Testis (tissue), 3 donors: ENCODE data around the gene MAP2. TPM values are rescaled to one million over a fixed set of nuclear protein-coding genes. Genes with fewer than 3 reads are reported as not detected.
"Not testable (repeated sequence)": the region's sequence is repeated elsewhere in the genome, so short reads cannot be mapped to it uniquely, and the experiment has no call there.

Experiments used
- DNase-seq: peaks from one replicate; pipeline ENCODE4 v3.0.0-alpha.2; 2019
- H3K27ac ChIP-seq, 2 donors: fragments of 200-600 bp; sonication (generic); one replicate each; pipeline ENCODE4 v1.5.1; 2019
- H3K27me3 ChIP-seq: fragments of 200-600 bp; sonication (generic); one replicate; pipeline ENCODE4 v1.5.1; 2019
- H3K36me3 ChIP-seq: fragments of 200-600 bp; sonication (generic); one replicate; pipeline ENCODE4 v1.5.1; 2017; ENCODE audit warnings: low read depth; ENCODE audit errors: missing control alignments
- H3K4me1 ChIP-seq: fragments of 200-600 bp; sonication (generic); one replicate; pipeline ENCODE4 v1.5.1; 2019
- H3K4me3 ChIP-seq, 2 donors: fragments of 200-600 bp; sonication (generic); one replicate each; pipeline ENCODE4 v1.5.1; 2017 to 2019
- H3K9me3 ChIP-seq: fragments of 200-600 bp; sonication (generic); one replicate; pipeline ENCODE4 v1.5.1; 2017
- POLR2A ChIP-seq: fragments of 450-650 bp; IDR thresholded peaks from one replicate; pipeline ENCODE4 v1.6.1; 2017; ENCODE audit warnings: antibody characterized with exemption, mild to moderate bottlenecking, moderate library complexity
- WGBS, 2 donors: methylation state at CpG; one replicate each; pipeline ENCODE4 v1.1.5; 2018; 5-methylcytosine and 5-hydroxymethylcytosine counted together
- intact Hi-C: fragments of 100-400 bp; cut with DNase I; formaldehyde crosslinking; loops from one replicate; pipeline ENCODE4 v1.15.1; 2023; ENCODE audit warnings: low total_unique reads
- polyA plus RNA-seq: library from polyadenylated mRNA; stranded (reverse); fragments of 350-450 nt; fragmentation: Illumina TruSeq; extraction: RNeasy Lipid Tissue Mini Kit (QIAGEN cat#74804); gene quantifications from one replicate; pipeline ENCODE4 v1.2.3, GENCODE V29; 2014; ENCODE audit warnings: low read depth, low replicate concordance; ENCODE audit not compliant: insufficient read depth
- total RNA-seq, 2 donors: library from RNA; depleted of rRNA; stranded (reverse); fragments of >200 nt; gene quantifications; one replicate each; pipeline ENCODE4 v1.2.3, GENCODE V29; 2016
- TF ChIP-seq, protein P1 (sequence below), 3 experiments: fragments of 450-650 bp in 2 of 3; fragments of 200-600 bp in 1 of 3; sonication (generic) in 1 of 3; IDR thresholded peaks; one replicate each; pipeline ENCODE4 v1.5.1; 2016 to 2019; ENCODE audit warnings: antibody characterized with exemption in 3 of 3, mild to moderate bottlenecking in 2 of 3, moderate library complexity in 1 of 3

MAP2 gene
- total and polyA plus RNA-seq, 3 donors from 2014 or later, result 15.6 to 30.9 (median 20.9) TPM

DNA sequence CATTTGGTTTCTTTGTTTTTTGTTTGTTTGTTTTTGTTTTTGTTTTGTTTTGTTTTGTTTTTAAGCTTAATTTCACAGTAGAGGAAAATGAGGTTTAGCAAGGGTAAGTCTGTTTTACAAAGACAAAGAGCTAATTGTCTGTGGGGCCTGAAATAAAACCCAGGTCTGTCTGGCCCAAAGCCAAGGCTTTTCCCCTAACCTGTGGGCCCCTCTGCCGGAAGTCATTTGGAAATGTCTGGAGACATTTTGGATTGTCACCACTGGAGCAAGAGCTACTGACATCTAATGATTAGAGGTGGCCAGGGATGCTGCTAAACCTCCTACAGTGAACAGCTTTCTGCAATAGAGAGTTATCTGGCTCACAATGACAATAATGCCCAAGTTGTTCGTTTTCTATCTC is 167.2 kb downstream of the MAP2 start:
- no peak for DNase-seq
- Histone ChIP-seq H3K9me3 (no peaks in the 10 kb centered on the region), H3K27ac (no peak overlapping the region), H3K4me1 (no peaks in the 10 kb centered on the region), H3K36me3 (no peaks in the 10 kb centered on the region), H3K4me3 (no peak overlapping the region), H3K27me3 (no peaks in the 10 kb centered on the region)
- TF ChIP-seq POLR2A, result no peak
- TF ChIP-seq, protein P1, sequence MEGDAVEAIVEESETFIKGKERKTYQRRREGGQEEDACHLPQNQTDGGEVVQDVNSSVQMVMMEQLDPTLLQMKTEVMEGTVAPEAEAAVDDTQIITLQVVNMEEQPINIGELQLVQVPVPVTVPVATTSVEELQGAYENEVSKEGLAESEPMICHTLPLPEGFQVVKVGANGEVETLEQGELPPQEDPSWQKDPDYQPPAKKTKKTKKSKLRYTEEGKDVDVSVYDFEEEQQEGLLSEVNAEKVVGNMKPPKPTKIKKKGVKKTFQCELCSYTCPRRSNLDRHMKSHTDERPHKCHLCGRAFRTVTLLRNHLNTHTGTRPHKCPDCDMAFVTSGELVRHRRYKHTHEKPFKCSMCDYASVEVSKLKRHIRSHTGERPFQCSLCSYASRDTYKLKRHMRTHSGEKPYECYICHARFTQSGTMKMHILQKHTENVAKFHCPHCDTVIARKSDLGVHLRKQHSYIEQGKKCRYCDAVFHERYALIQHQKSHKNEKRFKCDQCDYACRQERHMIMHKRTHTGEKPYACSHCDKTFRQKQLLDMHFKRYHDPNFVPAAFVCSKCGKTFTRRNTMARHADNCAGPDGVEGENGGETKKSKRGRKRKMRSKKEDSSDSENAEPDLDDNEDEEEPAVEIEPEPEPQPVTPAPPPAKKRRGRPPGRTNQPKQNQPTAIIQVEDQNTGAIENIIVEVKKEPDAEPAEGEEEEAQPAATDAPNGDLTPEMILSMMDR (IDR thresholded peaks at IDR 0.05), result no peak
- intact Hi-C loops, result no loop called here
- 62 to 69% methylated on average over 2 of the region's 2 CpGs for WGBS, 2 donors

DNA sequence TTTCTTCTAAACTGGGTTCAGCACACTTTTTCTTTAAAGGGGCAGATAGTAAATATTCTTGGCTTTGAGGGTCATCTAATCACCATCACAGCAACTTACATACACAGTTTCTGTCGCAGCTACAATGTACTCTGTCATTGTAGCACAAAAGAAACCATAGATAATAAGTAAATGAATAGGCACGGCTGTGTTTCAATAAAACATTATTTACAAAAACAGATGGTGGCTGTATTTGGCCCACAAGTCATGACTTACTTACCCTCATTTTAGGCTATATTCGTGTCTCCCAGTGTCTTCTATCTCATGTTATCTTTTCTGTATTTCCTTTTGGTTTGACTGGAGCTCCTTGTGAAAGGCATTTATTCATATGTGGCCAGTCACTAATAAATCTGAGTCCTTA is 168.3 kb downstream of the MAP2 start:
- TF ChIP-seq, protein P1 (IDR thresholded peaks at IDR 0.05), result no peak
- no peak for TF ChIP-seq POLR2A
- WGBS, 2 donors, result 46 to 55% methylated on average over 3 of the region's 3 CpGs

DNA sequence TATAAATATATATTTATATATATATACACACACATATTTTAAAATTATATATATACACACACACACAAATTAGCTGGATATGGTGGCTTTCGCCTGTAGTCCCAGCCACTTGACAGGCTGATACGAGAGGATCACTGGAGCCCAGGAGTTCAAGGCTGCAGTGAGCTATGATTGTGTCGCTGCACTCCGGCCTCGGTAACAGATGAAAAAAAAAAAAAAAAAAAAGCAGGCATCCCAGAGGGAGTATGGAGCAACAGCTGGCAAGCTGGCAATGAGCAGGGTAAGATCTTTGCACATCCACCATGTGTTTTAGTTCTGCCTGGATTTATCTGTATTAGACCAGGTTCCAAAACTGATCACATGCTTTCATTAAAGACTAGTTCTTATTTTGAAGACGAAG is 170.1 kb downstream of the MAP2 start:
- DNase-seq, result no peak
- no peak overlapping the region for H3K27ac ChIP-seq
- no peaks in the 10 kb centered on the region for H3K9me3 ChIP-seq
- no peak for TF ChIP-seq POLR2A
- TF ChIP-seq, protein P1 (IDR thresholded peaks at IDR 0.05), result no peak
- no peaks in the 10 kb centered on the region for H3K4me1 ChIP-seq
- 84 to 91% methylated on average over 6 of the region's 6 CpGs for WGBS, 2 donors
- no peaks in the 10 kb centered on the region for H3K36me3 ChIP-seq
- H3K4me3 ChIP-seq, result no peak overlapping the region
- intact Hi-C loops, result no loop called here
- H3K27me3 ChIP-seq, result no peaks in the 10 kb centered on the region

More for the DNA sequence above, 168.3 kb downstream of the MAP2 start:
- Histone ChIP-seq H3K27ac (no peak overlapping the region), H3K36me3 (no peaks in the 10 kb centered on the region), H3K4me1 (no peaks in the 10 kb centered on the region), H3K27me3 (no peaks in the 10 kb centered on the region), H3K4me3 (no peak overlapping the region), H3K9me3 (no peaks in the 10 kb centered on the region)
- no peak for DNase-seq
- intact Hi-C loops, result no loop called here

DNA sequence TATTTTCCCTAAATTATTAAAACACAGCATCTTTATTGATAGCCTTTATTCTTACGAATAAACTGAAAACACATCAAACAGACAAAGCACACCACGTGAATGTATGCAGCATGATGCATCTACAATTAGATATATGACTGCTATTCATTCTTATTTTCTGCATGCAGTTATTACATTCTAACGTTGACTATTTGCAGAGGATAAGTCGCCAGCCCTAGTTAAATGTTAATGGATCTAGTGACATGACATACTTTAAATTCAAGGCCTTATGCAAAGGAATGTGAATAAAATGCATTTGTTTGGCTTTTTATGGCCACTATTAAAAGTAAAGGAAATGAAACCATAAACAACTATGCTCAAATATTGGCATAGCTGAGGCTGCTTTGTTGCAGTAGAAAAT is 172.4 kb downstream of the MAP2 start:
- H3K36me3 ChIP-seq, result no peaks in the 10 kb centered on the region
- DNase-seq, result no peak
- intact Hi-C loops, result no loop called here
- no peak overlapping the region for H3K27ac ChIP-seq
- no peaks in the 10 kb centered on the region for H3K27me3 ChIP-seq
- H3K4me1 ChIP-seq, result no peaks in the 10 kb centered on the region
- WGBS, 2 donors, result 71 to 77% methylated on average over 4 of the region's 4 CpGs
- no peaks in the 10 kb centered on the region for H3K9me3 ChIP-seq
- no peak overlapping the region for H3K4me3 ChIP-seq
- no peak for TF ChIP-seq POLR2A
- TF ChIP-seq, protein P1 (IDR thresholded peaks at IDR 0.05), result no peak

DNA sequence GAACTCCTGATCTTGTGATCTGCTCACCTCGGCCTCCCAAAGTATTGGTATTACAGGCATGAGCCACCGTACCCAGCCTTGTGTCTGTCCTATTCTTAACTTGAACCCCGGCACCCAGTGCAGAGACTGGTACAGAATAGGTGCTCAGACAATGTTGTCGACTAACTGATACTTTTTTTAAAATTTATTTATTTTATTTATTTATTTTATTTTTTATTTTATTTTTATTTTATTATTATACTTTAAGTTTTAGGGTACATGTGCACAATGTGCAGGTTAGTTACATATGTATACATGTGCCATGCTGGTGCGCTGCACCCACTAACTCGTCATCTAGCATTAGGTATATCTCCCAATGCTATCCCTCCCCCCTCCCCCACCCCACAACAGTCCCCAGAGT is 174.4 kb downstream of the MAP2 start:
- 94 to 98% methylated on average over 6 of the region's 6 CpGs for WGBS, 2 donors
- H3K36me3 ChIP-seq, intact Hi-C loops, H3K9me3 ChIP-seq, DNase-seq, H3K4me3 ChIP-seq, H3K4me1 ChIP-seq, H3K27ac ChIP-seq, H3K27me3 ChIP-seq: not testable (repeated sequence)
